Thyroid gland (tissue), 4 donors: Measurements from ENCODE around the gene CNTN5.

ENCODE experiments used
- CTCF ChIP-seq, 6 experiments: fragments of 200-600 bp in 3 of 6; fragments of 450-650 bp in 3 of 6; sonication (generic) in 3 of 6; IDR thresholded peaks; one replicate each; pipeline ENCODE4 v1.5.1; 2016 to 2019; ENCODE audit warnings: antibody characterized with exemption in 6 of 6, mild to moderate bottlenecking in 2 of 6, inconsistent platforms in 1 of 6, moderate library complexity in 1 of 6
- POLR2A ChIP-seq, 2 donors: fragments of 450-650 bp; IDR thresholded peaks; one replicate each; pipeline ENCODE4 v1.6.1; 2017; ENCODE audit warnings: antibody characterized with exemption in 2 of 2, mild to moderate bottlenecking in 2 of 2, moderate library complexity in 1 of 2

- TF ChIP-seq CTCF (IDR thresholded peaks at IDR 0.05) (no peak), POLR2A (IDR thresholded peaks at IDR 0.05) (no peak)
Observed at GRCh38 chr11:99638073-99638553, 617.4 kb downstream of the CNTN5 start.
